Activated CD8-positive, alpha-beta memory T cell treated with anti-CD3 and anti-CD28 coated beads, Interleukin-2, amount 50 U/mL, for 24 hours (primary cell): ENCODE measurements around the gene THRB.
"Not testable (repeated sequence)": the region's sequence is repeated elsewhere in the genome, so short reads cannot be mapped to it uniquely, and the experiment has no call there.

Experiments
- DNase-seq: peaks from one replicate; pipeline ENCODE4 v3.0.0-alpha.2; 2020; ENCODE audit errors: extremely low read depth

THRB gene

GRCh38 chr3:24447836-24448235 is 46.8 kb downstream of the THRB start:
- DNase-seq, result no peak

DNA sequence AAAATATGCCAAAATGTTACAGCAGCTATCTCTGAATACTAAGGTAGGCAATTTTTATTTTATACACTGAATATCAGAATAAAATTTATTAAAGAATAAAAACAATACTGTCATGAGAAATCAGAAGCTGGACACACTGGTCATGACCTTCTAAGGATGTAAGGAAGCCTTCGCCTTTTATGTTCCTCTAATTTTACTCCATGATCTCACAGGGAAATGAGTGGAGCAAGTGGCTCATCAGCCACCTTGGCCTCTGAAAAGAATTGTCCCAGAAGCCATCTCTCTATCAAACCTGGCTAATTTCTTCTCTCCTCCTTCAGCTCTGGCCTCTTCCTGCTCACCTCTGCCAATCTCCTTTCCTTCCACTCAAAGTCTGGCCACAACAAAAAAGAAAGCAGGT is 48.6 kb downstream of the THRB start:
- no peak for DNase-seq

DNA sequence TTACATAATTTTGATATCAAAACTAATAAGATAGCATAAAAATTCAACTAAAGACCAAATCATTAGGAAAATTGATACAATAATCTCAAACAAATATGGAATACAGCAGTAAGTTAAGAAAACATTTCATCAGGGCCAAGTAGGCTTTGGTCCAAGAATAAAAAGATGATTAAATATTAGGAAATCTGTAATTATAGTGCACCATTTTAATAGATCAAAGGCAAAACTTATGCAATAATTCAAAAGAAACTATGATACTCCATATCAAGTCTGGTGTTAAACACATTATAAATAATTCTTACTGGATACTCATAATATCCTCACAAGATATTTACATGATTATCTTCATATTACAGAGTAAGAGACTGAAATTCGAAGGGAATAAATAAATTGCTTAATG is 51.2 kb downstream of the THRB start:
- DNase-seq, result no peak

GRCh38 chr3:24440760-24441464 is 53.7 kb downstream of the THRB start:
- DNase-seq, result no peak

- DNase-seq, result no peak
Observed at GRCh38 chr3:24439021-24439420, 55.6 kb downstream of the THRB start.

DNA sequence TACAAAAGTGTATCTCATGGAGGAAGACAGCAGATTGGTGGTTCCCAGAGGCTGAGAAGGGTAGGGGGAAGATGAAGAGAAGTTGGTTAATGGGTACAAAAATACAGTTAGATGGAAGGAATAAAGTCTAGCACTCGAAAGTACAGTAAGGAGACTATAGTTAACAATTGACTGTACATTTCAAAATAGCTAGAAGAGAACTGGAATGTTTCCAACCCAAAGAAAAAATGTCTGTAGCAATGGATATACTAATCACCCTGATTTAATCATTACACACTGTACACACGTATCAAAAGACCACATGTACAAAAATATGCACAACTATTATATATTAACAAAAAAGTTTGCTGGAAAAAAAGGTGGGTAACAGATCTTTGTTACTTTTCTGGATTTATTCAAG is 57.3 kb downstream of the THRB start:
- no peak for DNase-seq

GRCh38 chr3:24435584-24435983 is 59.1 kb downstream of the THRB start:
- DNase-seq, result no peak

DNA sequence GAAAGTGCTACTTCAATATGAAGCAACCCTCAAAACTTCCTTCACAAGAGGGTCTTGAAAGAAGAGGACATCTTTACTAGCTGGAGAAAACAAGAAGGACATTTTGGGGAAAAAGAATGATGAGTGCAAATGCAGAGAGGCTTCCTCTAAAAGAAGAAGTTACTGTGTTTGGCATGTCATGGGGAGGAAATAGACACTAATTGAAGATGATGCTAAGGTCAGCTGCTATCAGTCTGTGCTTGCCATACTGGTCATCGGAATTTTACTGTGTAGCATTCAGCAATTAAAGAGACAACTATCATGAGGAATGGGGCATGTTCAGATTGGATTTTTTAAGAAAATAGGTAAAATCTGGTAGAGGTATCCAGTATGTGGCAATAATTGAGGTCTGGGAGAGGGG is 60.0 kb downstream of the THRB start:
- DNase-seq, result no peak

DNA sequence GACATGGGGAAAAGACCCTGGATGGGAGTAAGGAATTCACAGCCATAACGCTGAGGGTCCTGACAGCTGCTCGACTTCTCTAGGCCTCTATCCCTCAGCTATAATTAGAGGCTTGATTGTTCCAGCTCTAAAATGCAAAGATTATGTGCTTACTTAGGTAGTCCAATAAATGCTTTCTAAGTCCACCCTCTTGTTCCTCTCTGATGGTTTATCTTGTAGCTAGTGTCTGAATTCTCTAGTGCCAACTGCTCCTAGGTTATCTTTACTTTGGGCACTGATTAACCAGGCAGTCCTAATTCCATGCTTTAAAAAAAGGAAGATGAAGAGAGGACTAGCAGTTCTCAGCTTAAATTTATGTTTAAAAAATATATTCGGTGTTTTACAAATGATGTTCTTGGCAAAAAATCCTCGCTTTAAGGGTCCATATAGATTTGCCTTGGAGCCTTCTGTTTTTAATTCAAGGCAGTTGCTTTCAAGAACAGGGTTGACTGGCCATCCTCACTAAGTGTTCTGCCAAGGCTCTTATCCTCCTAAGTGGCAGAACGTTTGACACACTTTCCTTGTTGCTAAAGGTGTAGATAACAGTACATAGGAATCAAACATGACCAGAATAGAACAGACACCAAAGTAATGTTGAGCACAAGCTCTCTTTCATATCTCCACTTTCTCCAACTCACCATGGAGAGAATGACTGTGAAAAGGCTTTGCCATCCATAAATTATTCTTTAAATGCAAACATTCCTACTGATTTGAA is 60.6 kb downstream of the THRB start:
- DNase-seq, result no peak

GRCh38 chr3:24432989-24433388 is 61.7 kb downstream of the THRB start:
- no peak for DNase-seq

DNA sequence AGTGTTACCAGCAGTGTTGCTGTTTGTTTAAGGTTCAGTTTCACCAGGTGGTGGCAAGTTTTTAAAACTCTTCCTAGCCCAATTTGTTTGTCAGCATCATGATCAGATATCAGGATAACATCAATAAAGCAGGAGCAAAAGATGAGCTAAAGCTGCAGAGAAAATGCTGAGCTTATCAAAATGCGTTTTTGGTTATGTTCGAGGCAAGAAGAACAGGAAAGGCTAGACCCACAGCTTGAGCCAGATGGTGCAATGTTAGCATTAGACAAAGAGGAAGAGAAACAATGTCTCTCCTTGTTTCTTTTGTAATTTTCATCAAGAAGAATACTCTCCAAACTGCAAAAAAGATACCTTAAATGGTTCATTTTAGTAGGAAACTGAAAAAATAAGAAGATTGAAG is 66.2 kb downstream of the THRB start:
- DNase-seq, result no peak

DNA sequence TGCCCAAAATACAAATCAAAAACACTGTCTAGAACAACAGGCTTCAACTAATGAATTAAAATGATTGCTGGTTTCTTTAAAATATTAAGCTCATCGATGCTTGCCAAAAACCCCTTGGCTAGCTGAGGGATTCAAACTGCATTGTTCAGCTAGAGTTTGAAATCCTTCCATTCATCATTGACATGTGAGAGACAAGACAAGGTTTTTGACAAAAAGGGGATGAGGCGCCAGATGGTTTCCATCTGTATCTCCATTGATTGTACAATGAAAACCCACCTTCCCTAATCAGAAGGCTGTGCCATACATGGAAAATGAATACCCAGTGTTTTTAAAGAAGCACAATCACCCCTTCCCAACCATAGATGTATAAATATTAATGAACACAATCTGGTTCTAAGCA is 67.8 kb downstream of the THRB start:
- no peak for DNase-seq

GRCh38 chr3:24420829-24421228 is 73.8 kb downstream of the THRB start:
- not testable (repeated sequence) for DNase-seq

DNA sequence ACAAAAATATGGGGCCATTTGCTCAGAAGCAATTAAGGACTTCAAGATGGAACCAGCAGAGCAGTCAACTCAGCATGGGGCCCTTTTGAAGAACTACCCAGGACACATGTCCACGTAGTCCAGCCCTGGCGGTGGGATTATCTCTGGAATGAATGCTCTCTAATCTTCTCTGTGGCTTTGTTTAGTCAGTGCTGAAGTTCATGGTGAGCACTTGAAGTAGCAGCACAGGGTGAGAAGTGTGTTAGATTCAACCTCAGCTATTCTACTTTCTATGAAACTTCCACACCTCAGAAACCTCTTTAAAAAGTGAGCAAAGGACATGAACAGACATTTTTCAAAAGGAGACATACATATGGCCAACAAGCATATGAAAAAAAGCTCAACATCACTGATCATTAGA is 74.4 kb downstream of the THRB start:
- no peak for DNase-seq

DNA sequence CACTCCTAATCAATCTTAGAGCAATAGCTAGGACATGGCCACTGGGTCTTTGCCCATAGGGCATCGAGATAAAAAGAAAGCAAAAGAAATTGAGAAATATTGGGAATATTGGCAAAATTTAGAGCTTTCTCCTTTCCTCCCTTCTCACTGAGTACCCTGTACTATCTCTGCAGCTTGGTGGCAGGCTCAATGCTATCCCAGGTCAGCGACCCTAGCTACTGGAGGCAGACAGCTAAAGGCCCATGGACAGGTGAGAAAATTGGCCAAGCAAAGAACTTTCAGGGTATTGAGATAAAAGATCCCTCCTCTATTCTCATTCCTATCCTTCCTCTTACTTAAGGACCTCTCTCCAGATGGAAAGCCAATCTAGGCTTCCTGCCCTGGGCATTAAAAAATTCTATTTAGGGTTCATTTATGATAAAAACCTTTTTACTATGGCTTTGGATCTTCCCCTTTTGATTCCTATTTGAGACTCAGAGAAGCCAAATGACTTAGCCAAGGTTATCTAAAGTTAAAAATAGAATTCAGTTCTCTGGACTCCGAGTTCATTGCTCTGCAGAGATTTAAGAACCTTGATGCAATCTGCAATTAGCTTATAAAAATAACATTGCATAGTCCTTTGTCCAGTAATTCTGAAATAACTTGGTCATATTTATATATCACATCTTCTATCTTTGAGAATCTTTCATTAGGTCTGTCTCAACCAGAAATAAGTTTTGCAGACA is 75.4 kb downstream of the THRB start:
- DNase-seq, result no peak

DNA sequence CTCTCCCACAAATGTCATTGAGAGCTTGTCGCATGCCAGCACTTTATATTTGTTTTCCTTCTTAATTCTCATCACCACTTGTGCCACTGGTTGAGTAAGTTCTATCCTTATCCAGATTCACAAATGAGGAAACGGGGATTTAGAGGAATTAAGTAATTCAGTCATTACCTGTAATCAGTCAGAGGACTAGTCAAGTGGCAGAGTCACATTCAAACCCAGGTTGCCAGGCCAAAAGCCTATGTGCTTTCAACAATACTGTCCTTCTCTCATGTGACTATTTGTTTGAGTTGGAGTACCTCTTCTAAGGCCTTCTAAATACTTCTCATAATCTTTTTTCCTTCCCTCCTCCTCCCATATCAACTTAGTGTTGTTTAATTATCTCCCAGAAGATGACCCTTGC is 76.9 kb downstream of the THRB start:
- DNase-seq, result no peak

DNA sequence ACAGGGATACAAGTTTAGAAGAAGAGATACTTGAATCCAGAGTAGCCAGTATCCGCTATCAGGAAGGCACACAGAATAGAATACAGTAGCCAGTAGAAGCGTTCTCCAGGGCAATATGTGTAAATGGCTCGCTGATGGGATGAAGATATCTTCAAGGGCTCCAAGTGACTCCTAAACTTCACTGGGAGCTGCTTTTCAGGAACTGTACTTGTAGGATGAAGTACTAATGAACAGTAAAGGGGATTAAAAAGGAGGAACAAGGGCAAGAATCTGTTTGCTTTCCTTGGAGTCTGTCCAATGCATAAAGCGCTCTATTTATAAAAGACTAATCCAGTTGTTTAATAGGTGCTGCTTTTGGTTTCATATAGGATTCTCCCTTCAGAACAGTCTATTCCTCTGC is 78.4 kb downstream of the THRB start:
- no peak for DNase-seq

- DNase-seq, result no peak
Observed at GRCh38 chr3:24415824-24416223, 78.8 kb downstream of the THRB start.

- not testable (repeated sequence) for DNase-seq
Observed at GRCh38 chr3:24413662-24414061, 81.0 kb downstream of the THRB start.

- DNase-seq, result no peak
Observed at GRCh38 chr3:24410860-24411259, 83.8 kb downstream of the THRB start.

- DNase-seq, result no peak
Observed at GRCh38 chr3:24407980-24408680, 86.5 kb downstream of the THRB start.

- DNase-seq, result no peak
Observed at GRCh38 chr3:24406900-24407299, 87.8 kb downstream of the THRB start.
